GM19395 (cell line): Measurements from ENCODE around the gene PRR33.
"Not testable (repeated sequence)": the region's sequence is repeated elsewhere in the genome, so short reads cannot be mapped to it uniquely, and the experiment has no call there.

Experiments used
- ATAC-seq: cut with Tn5 transposase; IDR thresholded peaks from one replicate; pipeline ENCODE4 v1.9.1; 2021; ENCODE audit warnings: mild to moderate bottlenecking, moderate library complexity; ENCODE audit not compliant: unreplicated experiment

The PRR33 gene

GRCh38 chr11:1877211-1878136 is 14.2 kb downstream of the PRR33 start:
- no peak for ATAC-seq

GRCh38 chr11:1876361-1877063 is 15.2 kb downstream of the PRR33 start:
- no peak for ATAC-seq

- ATAC-seq: not testable (repeated sequence)
Measured at GRCh38 chr11:1875851-1876301, 15.8 kb downstream of the PRR33 start.

- no peak for ATAC-seq
Measured at GRCh38 chr11:1875093-1875850, 16.4 kb downstream of the PRR33 start.

DNA sequence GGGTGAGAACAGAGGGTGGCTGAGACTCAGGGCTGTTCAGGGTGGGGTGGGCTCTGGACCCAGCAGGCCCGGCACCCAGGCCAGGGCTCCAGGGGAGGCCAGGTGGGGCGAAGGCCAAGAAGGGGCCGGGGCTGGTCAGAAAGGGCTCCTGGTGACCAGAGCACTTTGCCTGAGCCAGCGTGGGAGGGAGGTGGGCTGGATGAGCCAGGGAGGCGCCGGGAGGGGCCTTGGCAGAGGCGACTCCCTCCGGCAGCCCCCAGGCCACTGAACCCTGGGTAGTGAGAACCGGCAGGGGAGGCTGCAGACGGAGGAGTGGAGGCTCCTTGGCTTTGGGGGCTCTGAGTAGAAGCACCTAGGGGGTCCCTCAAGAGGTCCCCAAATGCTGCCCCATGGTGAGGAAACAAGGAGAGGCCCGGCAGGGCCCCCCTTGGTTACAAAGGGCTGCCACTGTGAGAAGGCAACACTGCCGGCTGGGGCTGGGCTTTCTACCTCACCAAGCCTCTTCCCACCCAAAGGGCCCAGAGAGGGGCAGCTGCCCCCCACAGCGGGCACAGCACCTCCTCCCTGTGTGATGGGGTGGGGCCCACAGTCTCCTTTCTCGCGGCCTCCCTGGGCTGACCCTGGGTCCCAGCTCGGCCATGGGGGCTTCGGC is 17.1 kb downstream of the PRR33 start:
- not testable (repeated sequence) for ATAC-seq

- not testable (repeated sequence) for ATAC-seq
Measured at GRCh38 chr11:1873813-1874150, 17.9 kb downstream of the PRR33 start.

GRCh38 chr11:1873048-1873812 is 18.5 kb downstream of the PRR33 start:
- no peak for ATAC-seq

- no peak for ATAC-seq
Measured at GRCh38 chr11:1872267-1872985, 19.3 kb downstream of the PRR33 start.

- ATAC-seq: no peak
Measured at GRCh38 chr11:1871531-1871930, 20.2 kb downstream of the PRR33 start.

DNA sequence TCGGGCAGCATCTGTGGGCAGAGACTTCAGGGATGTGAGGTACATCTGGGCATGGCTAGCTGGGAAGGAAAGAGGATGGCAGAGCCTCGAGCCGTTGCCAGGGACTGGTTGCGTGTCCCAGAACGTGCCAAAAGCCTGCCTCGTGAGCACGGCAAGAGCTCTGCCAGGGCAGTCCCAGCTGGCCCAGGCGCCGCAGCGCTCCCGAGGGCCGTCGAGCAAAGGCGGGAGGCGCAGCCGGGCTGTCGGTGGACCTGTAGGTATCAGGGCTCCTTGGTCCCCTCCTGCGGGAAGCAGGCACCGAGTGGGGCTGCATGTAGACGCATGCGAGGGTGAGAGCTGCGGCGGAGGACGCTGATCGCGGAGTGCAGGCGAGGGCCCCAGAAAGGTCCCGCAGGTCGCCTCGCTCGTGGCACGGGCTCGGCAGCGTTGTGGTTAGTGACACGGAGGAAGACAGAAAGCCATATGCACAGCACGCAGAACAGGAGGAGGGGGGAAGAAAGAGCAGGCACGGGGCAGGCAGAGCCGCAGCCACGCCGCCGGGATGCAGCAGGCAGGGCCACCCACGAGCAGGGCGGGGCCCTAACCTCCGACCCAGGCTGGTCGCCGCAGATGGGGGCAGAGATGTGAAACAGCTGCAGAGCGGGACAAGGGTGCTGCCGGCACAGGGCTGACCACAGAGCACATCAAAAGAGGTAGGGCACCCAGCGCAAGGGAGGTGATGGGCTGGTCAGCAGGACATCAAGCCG is 20.8 kb downstream of the PRR33 start:
- no peak for ATAC-seq

DNA sequence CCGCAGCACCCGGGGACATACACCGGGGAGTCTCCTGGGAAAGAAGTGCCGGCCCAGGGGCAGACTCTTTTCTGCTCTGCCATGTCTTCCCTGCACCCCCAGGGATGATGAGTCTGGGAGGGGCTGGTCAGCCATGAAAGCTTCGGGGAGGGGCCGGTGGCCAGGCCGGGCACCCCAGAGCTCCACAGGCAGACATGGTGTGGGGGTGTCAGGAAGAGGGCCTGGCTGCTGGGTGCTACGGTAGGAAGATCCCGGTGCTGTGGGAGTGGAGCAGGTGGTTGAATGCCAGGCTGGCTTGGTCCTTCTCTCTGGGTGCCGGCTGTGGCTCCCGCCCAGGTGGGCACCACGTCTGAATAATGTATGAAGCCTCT is 21.4 kb downstream of the PRR33 start:
- no peak for ATAC-seq

- no peak for ATAC-seq
Measured at GRCh38 chr11:1869427-1870325, 22.0 kb downstream of the PRR33 start.

DNA sequence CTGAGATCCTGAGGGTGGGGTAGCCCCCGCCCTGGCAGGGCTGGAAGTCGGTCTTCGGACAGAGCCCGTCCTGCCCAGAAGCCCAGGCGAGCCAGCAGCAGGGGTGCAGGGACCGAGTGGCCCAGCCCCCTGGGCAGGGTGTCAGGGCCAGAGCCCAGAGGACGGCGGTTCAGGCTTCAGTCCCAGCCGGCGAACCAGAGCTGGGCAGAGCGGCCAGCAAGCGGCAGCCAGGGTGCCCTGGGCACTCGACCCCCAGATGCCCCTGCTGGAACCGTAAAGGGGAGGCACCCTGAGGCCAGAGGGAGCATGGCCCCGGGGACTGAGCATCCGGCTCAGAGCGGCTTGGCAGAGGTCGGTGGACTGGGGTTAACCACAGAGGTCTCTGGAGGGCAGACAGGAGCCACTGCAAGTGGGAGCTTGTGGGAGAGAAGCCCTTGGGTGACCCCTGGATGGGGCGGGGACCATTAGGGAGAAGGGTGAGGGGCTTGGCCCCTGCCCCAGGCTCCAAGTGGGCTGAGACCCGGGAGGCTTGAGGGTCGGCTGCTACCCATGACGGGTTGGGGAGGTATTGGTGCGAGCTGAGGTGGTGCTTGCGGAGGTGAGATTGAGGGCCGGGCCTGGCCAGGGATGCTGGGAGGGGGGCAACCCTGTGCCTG is 22.9 kb downstream of the PRR33 start:
- ATAC-seq: no peak

GRCh38 chr11:1868056-1868635 is 23.5 kb downstream of the PRR33 start:
- ATAC-seq: no peak

- ATAC-seq: no peak
Measured at GRCh38 chr11:1867381-1867780, 24.3 kb downstream of the PRR33 start.

GRCh38 chr11:1866776-1867175 is 24.9 kb downstream of the PRR33 start:
- ATAC-seq: no peak

- ATAC-seq: no peak
Measured at GRCh38 chr11:1866226-1866625, 25.5 kb downstream of the PRR33 start.
